Measurements from ENCODE around the gene TFEB.

DNA sequence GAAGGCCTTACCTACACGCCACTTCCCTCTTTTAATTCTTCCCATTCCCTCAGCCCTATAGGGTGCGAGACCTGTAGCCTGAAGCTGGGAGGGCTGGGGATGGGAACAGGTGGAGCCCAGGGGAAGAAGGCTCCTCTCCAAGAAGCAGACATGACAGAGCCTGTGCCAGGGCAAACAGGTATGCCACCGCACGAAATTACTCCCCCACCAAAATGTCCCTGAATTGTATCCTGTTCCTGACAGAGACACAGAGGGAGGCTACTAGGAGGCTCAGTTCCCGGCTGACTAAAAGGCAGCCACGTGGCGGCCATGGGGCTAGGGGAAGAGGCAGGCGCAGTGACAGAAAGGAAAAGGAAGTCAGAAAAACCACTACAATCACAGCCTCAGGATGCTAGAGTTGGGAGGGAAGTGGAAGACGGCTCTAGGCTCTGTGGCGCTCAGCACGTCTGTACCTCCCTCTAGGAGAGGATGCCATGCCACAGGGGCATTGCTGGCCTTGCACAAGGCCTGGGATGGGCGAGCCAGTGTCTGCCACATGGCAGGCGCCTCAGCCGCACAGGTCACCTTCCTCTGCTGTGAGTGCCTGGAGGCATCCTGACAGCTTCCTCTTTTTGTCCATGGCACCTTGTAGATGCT is 27.7 kb downstream of the TFEB start:
- TF ChIP-seq CTCF (IDR thresholded peaks at IDR 0.05): no peak
- TF ChIP-seq POLR2A (IDR thresholded peaks at IDR 0.05): no peak
